ENCODE measurements around the gene ARHGEF19. TPM values are rescaled to one million over a fixed set of nuclear protein-coding genes. Genes with fewer than 3 reads are reported as not detected.

The ARHGEF19 gene
- total RNA-seq, 1 experiment from 2014 or later: 21.1 TPM

- Histone ChIP-seq H4K20me1 (ENCODE audit: control insufficient read depth, insufficient read depth, insufficient read length) (no peaks in the 10 kb centered on the region), H2AFZ (ENCODE audit: low read length) (no peak within 1 kb of the TSS), H3K4ac (ENCODE audit: low read depth, low read length) (no peak within 1 kb of the TSS), H3K23me2 (ENCODE audit: insufficient read length, low read depth, low read length, poor library complexity, severe bottlenecking) (peaks cover 7% of the 10 kb centered on the region), H3K9ac (ENCODE audit: extremely low read depth, insufficient read length, low read length) (peak within 1 kb of the TSS; percentile 32), H3K27ac (ENCODE audit: insufficient read length, low read depth, low read length) (no peak within 1 kb of the TSS), H4K5ac (ENCODE audit: insufficient read length, low read depth, low read length) (no peak within 1 kb of the TSS), H2BK5ac (ENCODE audit: insufficient read length, low read length) (no peak within 1 kb of the TSS), H2BK120ac (ENCODE audit: low read depth, low read length, poor library complexity, severe bottlenecking) (no peak within 1 kb of the TSS), H3K23ac (ENCODE audit: insufficient read length, low read depth, low read length) (no peak within 1 kb of the TSS), H3K56ac (ENCODE audit: insufficient read length, low read depth, low read length) (no peak within 1 kb of the TSS), H4K91ac (ENCODE audit: insufficient read length, low read depth, low read length) (no peak within 1 kb of the TSS), H3K18ac (ENCODE audit: insufficient read length, low read depth, low read length) (peak within 1 kb of the TSS; percentile 87), H2AK5ac (ENCODE audit: insufficient read length, low read length) (no peak within 1 kb of the TSS), H3K4me2 (ENCODE audit: insufficient read depth, insufficient read length, low read length) (peak within 1 kb of the TSS; percentile 52), H2BK12ac (ENCODE audit: insufficient read length, low read depth, low read length) (no peak within 1 kb of the TSS), H3K9me3 (ENCODE audit: control insufficient read depth, low read depth, low read length) (no peaks in the 10 kb centered on the region), H3K79me2 (ENCODE audit: insufficient read depth, low read length) (peaks cover 36% of the 10 kb centered on the region; the same call in 1 of the 2 replicates), H4K8ac (replicated peaks; ENCODE audit: insufficient read length, low read depth, low read length) (no peak within 1 kb of the TSS), H3K4me1 (ENCODE audit: insufficient read depth, low read length) (peaks cover 5% of the 10 kb centered on the region; the same call in 1 of the 2 replicates), H3T11ph (ENCODE audit: low read length) (no peak within 1 kb of the TSS), H2BK15ac (ENCODE audit: low read depth, low read length) (no peak within 1 kb of the TSS), H3K79me1 (ENCODE audit: insufficient read depth, low read depth, low read length, poor library complexity, severe bottlenecking) (no peaks in the 10 kb centered on the region), H2BK20ac (ENCODE audit: low read depth, low read length, poor library complexity, severe bottlenecking) (no peak within 1 kb of the TSS), H3K14ac (ENCODE audit: insufficient read depth, low read length) (peak within 1 kb of the TSS; percentile 90), H3K27me3 (ENCODE audit: insufficient read depth, low read length) (no peaks in the 10 kb centered on the region)
- DNase-seq: peak; percentile 95
- peaks cover 40 to 42% of the 10 kb centered on the region in 2 experiments for H3K4me1 Mint-ChIP-seq
- WGBS (ENCODE audit: extremely low coverage, insufficient read length, low lambda C conversion rate): no CpG with 5 or more reads among the region's 89 CpGs
- H3K9me3 Mint-ChIP-seq: no peaks in the 10 kb centered on the region
- peak within 1 kb of the TSS; percentile 88 to 95 for H3K4me3 Mint-ChIP-seq
- H3K27ac Mint-ChIP-seq: peak within 1 kb of the TSS in 2 of 3 experiments; percentile 55 to 98; a peak in 3 of 7 replicates
- H3K27me3 Mint-ChIP-seq (ENCODE audit: low read depth): peaks cover 30% of the 10 kb centered on the region
- H3K36me3 Mint-ChIP-seq (ENCODE audit: insufficient read depth in 1 of 3, low read depth in 3 of 3): peaks cover 0 to 4% (median 0%) of the 10 kb centered on the region in 3 experiments; a peak in 2 of 7 replicates
- TF ChIP-seq CTCF (conservative IDR thresholded peaks at IDR 0.05): no peak
Measured at GRCh38 chr1:16155537-16156410, 56.7 kb downstream of the ARHGEF19 start, which contains the start of gene EPHA2. TSS of gene EPHA2 (minus strand) at chr1:16156069. CDS start at chr1:16155932, 137 bp downstream.
